Mesendoderm (in vitro differentiated cells): Measurements from ENCODE around the gene FAM83E. TPM values are rescaled to one million over a fixed set of nuclear protein-coding genes. Genes with fewer than 3 reads are reported as not detected.
A peak's percentile ranks its signal among the peaks of the same experiment; 100 is the strongest.

ENCODE experiments used
- DNase-seq: peaks from one replicate; pipeline ENCODE4 v3.0.0; 2013
- H2AK5ac ChIP-seq: 2 replicates; pipeline ENCODE4 v1.6.1; 2013; ENCODE audit warnings: low read length, inconsistent platforms
- H2BK120ac ChIP-seq: 2 replicates; pipeline ENCODE4 v1.6.1; 2013; ENCODE audit warnings: low read depth, mild to moderate bottlenecking, low read length, moderate library complexity, mixed read lengths
- H2BK15ac ChIP-seq: replicated peaks from 2 replicates; pipeline ENCODE4 v1.6.1; 2013; ENCODE audit warnings: low read depth, mild to moderate bottlenecking, moderate library complexity
- H2BK5ac ChIP-seq: 2 replicates; pipeline ENCODE4 v1.6.1; 2013; ENCODE audit warnings: low read length, inconsistent platforms
- H3K18ac ChIP-seq: 2 replicates; pipeline ENCODE4 v1.6.1; 2013; ENCODE audit warnings: mild to moderate bottlenecking, low read length, mixed read lengths
- H3K23ac ChIP-seq: one replicate; pipeline ENCODE4 v1.6.1; 2013; ENCODE audit warnings: low read length
- H3K27ac ChIP-seq: 2 replicates; pipeline ENCODE4 v1.5.1; 2013; ENCODE audit warnings: low read depth, mild to moderate bottlenecking, inconsistent platforms, low read length, moderate library complexity
- H3K27me3 ChIP-seq: 2 replicates; pipeline ENCODE4 v1.6.1; 2013; ENCODE audit warnings: low read length, control low read depth, mild to moderate bottlenecking, inconsistent platforms; ENCODE audit not compliant: insufficient read depth, poor library complexity
- H3K36me3 ChIP-seq: 2 replicates; pipeline ENCODE4 v1.6.1; 2013; ENCODE audit warnings: low read length, inconsistent platforms; ENCODE audit not compliant: control insufficient read depth, insufficient read depth
- H3K4ac ChIP-seq: one replicate; pipeline ENCODE4 v1.6.1; 2013; ENCODE audit warnings: low read depth, mild to moderate bottlenecking, low read length, moderate library complexity
- H3K4me1 ChIP-seq: 2 replicates; pipeline ENCODE4 v1.6.1; 2013; ENCODE audit warnings: low read depth, low read length, inconsistent platforms; ENCODE audit not compliant: control insufficient read depth
- H3K4me2 ChIP-seq: 2 replicates; pipeline ENCODE4 v1.6.1; 2013; ENCODE audit warnings: low read length
- H3K4me3 ChIP-seq: 2 replicates; pipeline ENCODE4 v1.5.1; 2013; ENCODE audit warnings: mild to moderate bottlenecking, low read length
- H3K56ac ChIP-seq: one replicate; pipeline ENCODE4 v1.6.1; 2013; ENCODE audit warnings: low read length
- H3K79me1 ChIP-seq: 2 replicates; pipeline ENCODE4 v1.6.1; 2013; ENCODE audit warnings: low read length, inconsistent platforms
- H3K79me2 ChIP-seq: 2 replicates; pipeline ENCODE4 v1.6.1; 2013; ENCODE audit warnings: mild to moderate bottlenecking, low read length; ENCODE audit not compliant: control insufficient read depth, insufficient read depth
- H3K9ac ChIP-seq: 2 replicates; pipeline ENCODE4 v1.6.1; 2013; ENCODE audit warnings: low read length, inconsistent platforms
- H4K5ac ChIP-seq: one replicate; pipeline ENCODE4 v1.6.1; 2013; ENCODE audit warnings: low read length
- H4K8ac ChIP-seq: one replicate; pipeline ENCODE4 v1.6.1; 2013; ENCODE audit warnings: low read depth, mild to moderate bottlenecking, control low read depth, low read length, moderate library complexity
- WGBS: extraction: QIAGEN DNeasy Blood & Tissue Kit; methylation state at CpG from one replicate; pipeline ENCODE4 v1.1.7; 2013; ENCODE audit warnings: low lambda C conversion rate, missing lambda C conversion rate; ENCODE audit not compliant: insufficient coverage; ENCODE audit errors: extremely low coverage; 5-methylcytosine and 5-hydroxymethylcytosine counted together
- polyA plus RNA-seq, 2 experiments: library from polyadenylated mRNA; stranded (reverse); fragments of 200-250 nt; gene quantifications; one replicate each; pipeline ENCODE4 v1.2.3, GENCODE V29; 2013

The FAM83E gene
- 1.4 TPM for polyA plus RNA-seq (2013, experiment 1 of 2)
- polyA plus RNA-seq (2013, experiment 2 of 2) = 1.7 TPM

DNA sequence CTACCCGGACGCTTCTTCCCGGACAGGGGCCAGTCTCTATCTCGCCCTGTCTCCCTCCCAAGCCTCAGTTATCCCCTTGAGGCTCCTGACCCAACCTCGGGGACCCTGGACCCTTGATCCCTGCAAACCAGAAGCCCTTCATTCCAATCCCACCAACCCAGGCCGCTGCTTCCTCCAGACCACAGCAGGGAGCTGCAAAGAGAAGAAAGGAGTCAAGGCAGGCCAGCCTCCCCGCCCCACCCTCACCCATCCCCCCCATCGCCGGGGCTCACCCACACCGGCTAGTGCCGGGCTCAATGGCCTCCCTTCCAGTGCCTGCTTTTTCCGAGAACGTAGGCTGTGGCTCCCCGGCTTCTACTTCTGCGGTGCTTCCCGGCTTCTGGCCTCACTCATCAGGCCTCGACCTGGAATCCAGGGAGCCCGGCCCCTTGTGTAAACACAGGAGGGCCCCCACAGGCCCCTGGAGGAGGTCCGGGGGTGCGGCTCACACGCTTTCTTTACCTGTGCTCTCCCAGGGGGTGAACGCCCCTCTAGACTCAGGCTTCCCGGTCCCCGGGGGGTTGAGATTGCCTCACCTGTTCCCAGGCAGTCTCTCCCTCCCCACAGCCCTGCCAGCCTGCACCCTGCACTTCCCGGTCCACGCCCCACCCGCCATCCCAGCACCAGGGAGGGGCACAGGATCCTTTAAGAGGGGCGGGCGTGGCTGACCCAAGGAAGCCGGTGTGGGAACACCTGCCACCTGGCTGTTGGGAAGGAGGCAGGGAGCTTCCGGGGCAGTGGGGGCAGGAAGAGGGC lies at the start of gene FAM83E:
Gene FAM83E (minus strand): TSS at position 641 of the 795 bp plus-strand sequence. CDS start 1,704 bp downstream, outside the sequence.
- H2BK5ac ChIP-seq = no peak within 1 kb of the TSS
- H3K23ac ChIP-seq = no peak within 1 kb of the TSS
- no CpG with 5 or more reads among the region's 31 CpGs for WGBS
- no peak within 1 kb of the TSS for H3K4ac ChIP-seq
- no peak within 1 kb of the TSS for H2BK120ac ChIP-seq
- peak within 1 kb of the TSS; percentile 51 for H3K9ac ChIP-seq
- DNase-seq = peak; percentile 78
- peak within 1 kb of the TSS; percentile 71 for H3K27ac ChIP-seq
- no peaks in the 10 kb centered on the region for H3K27me3 ChIP-seq
- H4K5ac ChIP-seq = no peak within 1 kb of the TSS
- H3K4me1 ChIP-seq = peaks cover 8% of the 10 kb centered on the region
- peaks cover 11% of the 10 kb centered on the region for H3K79me1 ChIP-seq
- H3K79me2 ChIP-seq = peaks cover 33% of the 10 kb centered on the region
- H2BK15ac ChIP-seq = no peak within 1 kb of the TSS
- H3K56ac ChIP-seq = peak within 1 kb of the TSS; percentile 65
- H4K8ac ChIP-seq = no peak within 1 kb of the TSS
- H3K36me3 ChIP-seq = peaks cover 26% of the 10 kb centered on the region
- no peak within 1 kb of the TSS for H2AK5ac ChIP-seq
- H3K18ac ChIP-seq = peak within 1 kb of the TSS; percentile 24
- no peak within 1 kb of the TSS for H3K4me2 ChIP-seq
- H3K4me3 ChIP-seq = no peak within 1 kb of the TSS

- Histone ChIP-seq H3K36me3 (no peaks in the 10 kb centered on the region), H4K8ac (no peak overlapping the region), H2BK5ac (no peak overlapping the region), H3K23ac (no peak overlapping the region), H2BK15ac (no peak overlapping the region), H3K79me2 (no peaks in the 10 kb centered on the region), H4K5ac (no peak overlapping the region), H3K4me1 (no peaks in the 10 kb centered on the region), H2BK120ac (no peak overlapping the region), H3K79me1 (no peaks in the 10 kb centered on the region), H3K18ac (no peak overlapping the region), H3K27me3 (no peaks in the 10 kb centered on the region), H3K27ac (no peak overlapping the region), H3K4me3 (no peak overlapping the region), H3K9ac (no peak overlapping the region), H2AK5ac (no peak overlapping the region), H3K4ac (no peak overlapping the region), H3K4me2 (no peak overlapping the region), H3K56ac (no peak overlapping the region)
- DNase-seq = no peak
- WGBS = no CpG with 5 or more reads among the region's 14 CpGs
These were observed 49.6 kb upstream of the FAM83E start for GRCh38 chr19:48664476-48664875.

- no peaks in the 10 kb centered on the region for H3K36me3 ChIP-seq
These were observed 48.8 kb upstream of the FAM83E start for GRCh38 chr19:48663667-48664066.

DNA sequence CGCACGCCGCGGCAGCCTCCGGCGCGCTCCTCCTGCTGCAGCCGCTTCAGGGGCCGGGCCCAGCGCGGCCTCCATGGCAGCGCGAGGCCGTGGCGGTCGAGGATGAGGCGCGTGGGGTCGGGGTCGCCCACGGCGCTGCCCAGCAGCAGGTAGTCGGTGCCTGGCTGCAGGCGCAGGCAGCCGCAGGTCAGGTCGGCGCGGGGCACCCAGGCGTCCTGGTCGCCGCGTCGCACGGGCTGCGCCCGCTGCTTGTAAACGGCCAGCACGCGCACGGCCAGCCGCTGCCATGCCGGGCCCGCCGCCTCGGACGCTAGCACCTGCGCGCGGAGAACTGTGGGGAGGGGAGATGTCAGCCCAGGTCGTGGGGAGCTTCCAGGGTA lies 46.8 kb upstream of the FAM83E start:
- no CpG with 5 or more reads among the region's 50 CpGs for whole genome bisulfite sequencing
- H3K4ac ChIP-seq = no peak overlapping the region

More at GRCh38 chr19:48663667-48664066, 48.8 kb upstream of the FAM83E start:
- Histone ChIP-seq H3K4me2 (no peak overlapping the region), H2BK120ac (no peak overlapping the region), H2BK5ac (no peak overlapping the region), H3K4ac (no peak overlapping the region), H3K18ac (no peak overlapping the region), H4K5ac (no peak overlapping the region), H2BK15ac (no peak overlapping the region), H3K23ac (no peak overlapping the region), H3K79me1 (no peaks in the 10 kb centered on the region), H4K8ac (no peak overlapping the region), H3K56ac (no peak overlapping the region), H3K27ac (no peak overlapping the region), H3K4me1 (no peaks in the 10 kb centered on the region), H3K4me3 (no peak overlapping the region), H3K79me2 (no peaks in the 10 kb centered on the region), H2AK5ac (no peak overlapping the region), H3K9ac (no peak overlapping the region), H3K27me3 (no peaks in the 10 kb centered on the region)
- WGBS = no CpG with 5 or more reads among the region's 4 CpGs
- no peak for DNase-seq

DNA sequence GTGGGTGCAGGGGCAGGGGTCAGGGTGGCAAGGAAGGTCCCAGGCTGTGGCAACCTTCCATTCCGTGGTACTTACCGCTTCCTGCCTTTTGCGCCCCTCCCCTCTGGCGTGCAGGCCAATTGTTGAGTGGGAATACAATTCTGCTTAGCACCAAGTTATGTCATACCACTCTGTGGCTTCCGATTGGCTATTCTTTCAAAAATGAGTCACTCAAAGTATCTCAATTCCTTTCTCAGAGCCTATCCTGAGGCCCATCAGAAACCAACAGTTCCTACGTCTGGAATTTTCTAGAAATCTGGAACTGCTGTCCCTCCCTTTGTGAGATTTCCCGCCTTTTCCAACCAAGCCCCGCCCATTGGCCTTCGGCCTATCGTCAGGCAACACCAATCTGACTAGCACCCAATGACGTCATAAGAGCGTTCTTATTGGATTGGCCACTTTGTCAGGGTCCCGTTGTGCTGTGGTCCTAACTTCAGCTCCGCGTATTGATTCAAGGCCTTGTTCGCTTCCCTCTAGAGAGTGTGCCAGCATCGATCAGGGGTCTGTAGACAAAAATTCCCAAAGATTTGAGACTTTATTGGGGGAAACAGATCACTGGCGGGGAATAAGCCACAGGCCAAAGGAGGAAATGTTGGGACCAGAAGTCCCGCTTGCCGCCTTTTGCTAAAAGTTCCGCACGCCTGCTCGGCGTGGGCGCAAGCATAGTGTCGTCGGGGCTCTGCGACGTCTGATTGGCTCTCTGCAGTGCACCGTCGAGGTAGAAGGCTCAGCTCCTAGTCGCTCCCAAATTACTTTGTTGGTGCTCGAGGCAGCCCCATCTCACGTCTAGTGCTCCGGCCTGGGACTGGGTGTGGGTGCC lies 46.2 kb upstream of the FAM83E start:
- no peak overlapping the region for H2AK5ac ChIP-seq
- no peaks in the 10 kb centered on the region for H3K27me3 ChIP-seq
- H2BK15ac ChIP-seq = no peak overlapping the region
- no peak overlapping the region for H3K4me3 ChIP-seq
- no peak overlapping the region for H4K5ac ChIP-seq
- no peak overlapping the region for H3K9ac ChIP-seq
- H3K36me3 ChIP-seq = no peaks in the 10 kb centered on the region
- no peak overlapping the region for H3K4me2 ChIP-seq
- H4K8ac ChIP-seq = no peak overlapping the region
- no peaks in the 10 kb centered on the region for H3K79me2 ChIP-seq
- H2BK120ac ChIP-seq = no peak overlapping the region
- no peak overlapping the region for H3K18ac ChIP-seq
- H3K56ac ChIP-seq = no peak overlapping the region
- H2BK5ac ChIP-seq = no peak overlapping the region
- DNase-seq = peak; percentile 86
- no peak overlapping the region for H3K4ac ChIP-seq
- peaks cover 5% of the 10 kb centered on the region for H3K4me1 ChIP-seq
- no peaks in the 10 kb centered on the region for H3K79me1 ChIP-seq
- no peak overlapping the region for H3K27ac ChIP-seq
- no CpG with 5 or more reads among the region's 35 CpGs for WGBS
- no peak overlapping the region for H3K23ac ChIP-seq

More for the DNA sequence above, 46.8 kb upstream of the FAM83E start:
- no peaks in the 10 kb centered on the region for H3K79me2 ChIP-seq
- no peak overlapping the region for H2BK15ac ChIP-seq
- no peak overlapping the region for H3K4me3 ChIP-seq
- H2BK5ac ChIP-seq = no peak overlapping the region
- H4K5ac ChIP-seq = no peak overlapping the region
- DNase-seq = no peak
- H3K27me3 ChIP-seq = no peaks in the 10 kb centered on the region
- no peak overlapping the region for H3K9ac ChIP-seq
- no peaks in the 10 kb centered on the region for H3K79me1 ChIP-seq
- no peak overlapping the region for H2BK120ac ChIP-seq
- H3K4me1 ChIP-seq = peaks cover 5% of the 10 kb centered on the region
- no peak overlapping the region for H3K27ac ChIP-seq
- H3K4me2 ChIP-seq = no peak overlapping the region
- H3K18ac ChIP-seq = no peak overlapping the region
- H4K8ac ChIP-seq = no peak overlapping the region
- H3K36me3 ChIP-seq = no peaks in the 10 kb centered on the region
- H2AK5ac ChIP-seq = no peak overlapping the region
- H3K23ac ChIP-seq = no peak overlapping the region
- H3K56ac ChIP-seq = no peak overlapping the region
